ENCODE data around the gene PARK7.

PARK7 gene

DNA sequence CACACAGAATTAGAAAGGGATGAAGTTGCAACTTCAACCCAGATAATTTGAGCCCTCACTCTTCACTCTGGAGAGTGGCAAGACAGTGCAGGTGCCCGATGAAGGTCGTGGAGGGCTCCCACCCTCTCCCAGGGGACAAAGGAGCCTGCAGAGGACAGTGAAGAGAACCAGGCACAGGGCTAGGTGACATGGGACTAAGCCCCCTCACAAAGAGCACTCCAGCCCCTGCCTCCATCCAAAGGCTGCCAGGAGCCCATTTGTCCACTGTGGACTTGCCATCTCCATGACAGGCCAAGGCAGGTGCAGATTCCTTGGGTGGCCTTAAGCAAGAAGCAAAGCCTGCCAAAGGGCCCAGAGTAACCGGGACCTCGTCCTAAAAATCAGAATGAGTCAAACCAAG lies 49.5 kb downstream of the PARK7 start:
- DNase-seq: no peak

DNA sequence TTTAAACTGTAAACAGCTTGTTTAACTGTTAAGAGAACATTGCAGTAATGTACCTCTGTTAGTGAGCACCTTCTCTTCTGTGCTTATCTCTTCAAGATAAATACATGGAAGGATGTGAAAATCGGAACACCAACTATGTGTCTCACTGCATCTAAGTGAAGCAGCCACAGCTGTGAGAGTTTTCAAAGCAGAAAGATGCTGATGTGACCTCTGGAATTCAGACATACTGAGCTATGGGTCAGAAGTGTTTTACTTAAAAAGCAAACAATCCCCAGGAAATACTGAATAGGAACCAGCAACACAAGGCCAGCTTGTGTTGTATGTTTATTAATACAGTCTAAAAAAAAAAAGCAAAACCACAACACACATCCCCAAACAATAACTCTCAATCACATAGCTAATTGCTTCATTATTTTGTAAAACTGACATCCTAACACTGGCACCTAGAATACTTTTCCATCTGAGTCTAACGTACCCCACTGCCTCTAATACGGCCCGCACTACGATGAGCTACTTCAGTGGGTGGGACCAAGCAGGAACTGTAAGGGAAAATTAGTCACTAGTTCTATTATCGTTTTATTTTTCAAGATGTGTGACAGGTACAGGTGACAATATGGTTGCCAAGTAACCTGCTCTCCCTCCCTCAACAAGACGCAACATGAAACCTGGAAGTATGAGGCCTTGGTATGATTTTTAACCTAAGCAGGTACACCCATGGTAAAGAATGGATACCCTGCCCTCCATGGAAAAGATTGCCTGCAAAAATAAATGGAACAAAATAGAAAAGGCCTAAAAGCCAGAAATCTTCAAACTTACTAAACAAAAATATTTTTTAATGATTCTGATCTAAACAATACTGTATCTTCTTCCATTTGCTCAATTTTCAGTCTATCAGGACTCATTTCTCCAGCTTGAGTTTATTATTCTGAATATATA lies 50.7 kb downstream of the PARK7 start:
- DNase-seq: no peak

DNA sequence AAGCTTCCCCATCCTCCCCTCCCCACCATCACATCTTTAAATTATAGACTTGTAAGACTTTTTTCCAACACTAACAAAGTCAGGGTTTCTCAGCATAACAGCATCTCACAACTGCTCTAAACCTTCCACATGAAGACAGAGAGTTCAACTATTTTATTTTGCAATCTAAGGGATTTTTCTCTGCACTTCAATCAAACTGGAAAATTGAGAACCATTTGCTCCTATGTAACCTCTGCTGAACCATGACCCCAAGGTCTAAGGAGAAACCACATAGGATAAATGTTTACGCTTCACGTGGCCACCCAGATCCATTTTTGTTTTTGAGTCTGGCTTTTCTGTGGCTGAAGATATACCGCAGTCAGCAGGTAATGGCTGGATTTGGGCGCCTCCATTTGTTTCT lies 51.4 kb downstream of the PARK7 start:
- DNase-seq: no peak

DNA sequence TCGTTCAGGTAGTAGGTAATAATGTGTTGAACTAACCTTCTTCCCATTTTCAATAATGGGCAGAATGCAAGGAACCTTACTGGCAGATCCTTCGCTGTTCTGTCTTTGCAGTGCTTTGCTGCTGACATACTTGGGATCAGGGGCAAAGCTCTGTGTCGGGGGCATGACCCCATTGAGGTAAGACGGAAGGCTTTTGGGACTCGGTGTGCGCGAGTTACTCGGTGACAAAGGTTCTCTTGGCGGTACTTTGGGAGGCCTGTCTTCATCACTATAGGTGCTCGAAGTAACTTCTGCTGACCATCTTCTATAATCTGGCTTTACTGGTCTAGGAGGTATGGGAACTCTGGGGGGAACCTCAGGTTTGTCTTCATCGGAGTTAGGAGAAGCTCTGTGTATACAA lies 51.9 kb downstream of the PARK7 start:
- no peak for DNase-seq

DNA sequence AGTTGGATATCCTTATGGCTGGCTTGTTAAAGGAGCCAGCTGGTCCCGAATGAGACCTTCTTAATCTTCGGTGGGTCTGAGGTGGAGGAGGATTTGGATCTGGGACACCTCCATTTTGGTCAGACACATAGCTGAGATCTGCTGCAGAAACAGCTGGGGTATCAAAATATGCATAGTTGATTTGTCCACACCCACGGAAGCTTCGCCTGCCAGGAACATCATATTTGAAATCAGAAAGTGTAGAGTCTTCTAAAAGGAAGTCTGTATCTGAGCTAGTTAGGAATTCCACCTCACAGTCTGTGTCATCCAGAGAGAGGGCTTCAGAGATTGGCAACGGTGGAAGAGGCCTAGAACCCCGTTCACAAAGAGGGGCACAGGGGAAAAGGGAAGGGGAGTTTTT lies 52.3 kb downstream of the PARK7 start:
- DNase-seq: no peak

DNA sequence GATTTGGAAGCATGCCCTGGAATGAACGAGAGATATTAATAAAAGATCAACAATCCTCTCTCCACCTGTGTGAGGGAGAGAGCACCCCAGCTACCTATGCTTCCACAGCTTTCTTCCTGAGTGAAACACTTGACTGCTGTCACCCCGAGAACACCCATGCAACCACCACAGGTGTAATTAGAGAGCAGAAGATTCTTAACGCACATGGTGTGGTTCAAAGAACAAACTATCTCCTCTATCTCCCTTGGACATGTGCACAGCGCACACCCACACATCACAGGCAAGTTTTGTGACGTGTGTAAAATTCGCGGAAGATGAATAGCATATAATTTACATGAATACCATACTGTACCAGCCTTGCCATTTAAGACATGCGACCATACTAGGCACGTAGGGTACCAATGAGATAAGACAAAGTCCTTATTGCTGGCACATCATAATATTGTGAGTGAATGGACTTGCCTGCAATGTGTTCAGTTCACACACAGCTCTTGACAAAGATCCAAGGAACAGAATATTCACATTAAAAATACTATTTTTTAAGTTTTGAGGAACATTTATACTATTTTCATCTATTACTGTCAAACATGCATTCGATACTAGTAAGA lies 53.0 kb downstream of the PARK7 start:
- DNase-seq: no peak

DNA sequence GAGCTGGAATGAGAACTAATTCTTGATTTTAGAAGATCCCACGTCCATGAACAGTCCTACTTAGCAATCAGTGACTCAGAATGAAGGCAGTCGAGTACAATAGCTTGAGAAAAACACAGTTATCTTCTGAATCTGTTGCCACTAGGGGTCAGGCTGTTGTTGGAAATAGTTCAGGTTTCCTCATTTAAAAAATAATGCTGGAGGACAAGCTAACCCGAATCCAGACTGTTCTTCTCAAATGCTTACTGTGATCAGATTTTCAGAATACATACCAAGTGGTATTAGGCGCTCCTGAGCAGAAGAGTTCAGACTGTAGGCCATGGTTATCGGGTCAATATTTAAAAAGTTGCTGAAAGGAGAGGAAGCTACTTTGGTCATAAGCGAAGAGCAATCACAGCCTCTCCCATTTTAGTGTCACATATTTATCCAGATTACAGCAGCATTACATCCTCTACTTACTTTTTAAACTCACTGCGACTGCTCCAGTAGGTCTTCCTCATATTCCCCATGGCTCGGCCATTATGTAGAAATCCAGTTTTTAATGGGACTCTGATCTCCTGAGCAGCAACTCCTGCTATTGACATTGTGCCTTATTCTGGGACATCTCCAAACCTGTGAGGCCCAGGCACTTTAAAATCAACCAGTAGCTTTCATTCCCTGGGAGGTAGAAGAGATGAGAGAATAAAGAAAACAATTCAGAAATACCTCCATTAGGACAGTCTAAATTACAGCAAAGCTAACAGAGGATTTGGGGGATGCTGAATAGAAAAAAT lies 53.7 kb downstream of the PARK7 start:
- no peak for DNase-seq

DNA sequence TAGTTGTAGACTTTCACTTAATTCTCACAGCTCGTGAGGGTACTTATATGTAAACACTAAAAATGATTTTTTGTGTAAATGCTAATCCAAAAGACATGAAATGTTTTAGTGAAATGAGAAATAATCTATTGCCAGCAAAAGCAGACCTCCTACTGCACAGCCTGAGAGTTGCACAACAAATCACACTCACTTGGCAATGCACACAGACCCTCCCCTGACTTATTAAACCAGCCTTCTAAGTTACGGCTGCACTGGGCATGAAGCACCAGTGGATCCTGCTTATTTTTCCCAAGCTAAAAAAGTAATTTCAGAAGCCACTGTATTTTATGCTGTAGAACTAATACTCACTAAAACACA lies 54.3 kb downstream of the PARK7 start:
- DNase-seq: no peak

DNA sequence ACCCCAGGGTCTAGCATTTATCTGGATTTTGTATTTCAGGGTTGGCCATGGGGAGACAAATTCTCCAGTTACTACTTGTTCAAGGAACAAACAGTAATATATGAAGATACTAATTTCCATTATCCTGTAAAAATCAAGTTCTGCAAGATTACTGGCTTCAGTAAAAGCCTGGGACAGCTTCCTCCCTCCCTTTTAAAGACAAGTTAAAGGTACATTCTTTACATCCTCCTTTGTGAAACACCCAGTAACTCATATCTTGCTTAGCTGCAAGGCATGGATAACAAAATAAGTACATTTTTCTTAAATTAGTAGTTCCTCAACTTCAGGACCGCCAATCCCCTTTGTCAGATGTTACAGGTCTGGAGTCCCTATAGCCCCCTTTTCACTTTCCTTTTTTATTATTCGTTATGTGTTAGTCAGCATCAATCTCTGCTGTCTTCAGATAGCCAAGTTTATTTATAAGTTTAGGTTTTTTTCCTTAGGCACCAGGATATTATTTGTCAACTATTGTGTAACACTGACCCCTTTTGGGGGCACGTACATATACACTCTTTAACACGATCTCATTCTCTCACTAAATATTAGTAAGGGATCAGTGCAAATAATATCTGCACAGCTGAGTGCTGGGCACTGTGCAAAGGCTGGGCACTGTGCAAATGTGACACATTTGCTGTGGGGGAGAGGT lies 54.8 kb downstream of the PARK7 start:
- DNase-seq: no peak

DNA sequence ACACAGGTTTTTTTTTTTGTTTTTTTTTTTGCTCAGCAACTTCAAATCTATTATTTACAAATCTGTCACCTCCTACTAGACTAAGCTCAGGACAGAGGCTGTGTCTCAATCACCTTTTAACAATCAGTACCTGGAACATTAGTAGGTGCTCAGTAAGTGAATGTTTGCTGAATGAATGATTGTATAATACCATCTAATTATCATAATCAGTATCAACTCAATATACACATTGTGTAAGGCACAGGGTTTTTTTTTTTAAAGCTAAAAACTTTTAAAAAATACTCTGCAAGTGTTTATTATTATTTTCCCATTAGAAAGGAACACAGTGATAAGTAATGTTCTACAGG lies 55.4 kb downstream of the PARK7 start:
- no peak for DNase-seq

DNA sequence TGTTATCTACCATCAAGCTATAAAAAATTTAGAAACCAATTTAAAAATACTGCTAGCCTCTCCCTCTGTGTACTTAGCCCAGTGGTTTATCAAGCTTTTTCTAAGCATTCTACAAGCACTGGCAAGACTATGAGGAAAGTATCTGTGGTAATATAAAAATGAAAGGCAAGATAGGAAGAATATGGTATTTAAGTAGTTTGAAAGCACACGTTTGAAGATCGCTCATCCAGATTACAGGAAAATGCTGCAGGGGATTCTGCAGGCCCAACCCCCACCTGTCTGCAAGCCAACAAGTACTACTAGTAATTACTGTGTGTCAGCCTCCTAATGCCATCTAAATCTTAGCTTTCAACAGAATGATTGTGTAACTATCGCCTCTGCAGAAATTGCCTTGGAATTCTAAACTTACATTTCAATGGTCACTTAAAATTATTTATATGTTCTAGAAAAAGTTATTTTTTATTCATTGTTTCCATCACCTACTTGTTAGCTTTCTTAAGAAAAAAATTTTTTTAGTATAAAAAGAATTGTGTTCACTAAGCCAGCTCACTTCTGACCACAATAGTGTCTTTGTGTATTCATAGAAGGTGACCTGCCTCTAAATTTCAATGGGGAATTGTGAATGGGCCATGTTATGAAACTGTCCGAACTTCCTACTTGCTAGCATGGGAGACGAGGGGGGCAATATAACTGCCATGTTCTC lies 56.1 kb downstream of the PARK7 start:
- no peak for DNase-seq

DNA sequence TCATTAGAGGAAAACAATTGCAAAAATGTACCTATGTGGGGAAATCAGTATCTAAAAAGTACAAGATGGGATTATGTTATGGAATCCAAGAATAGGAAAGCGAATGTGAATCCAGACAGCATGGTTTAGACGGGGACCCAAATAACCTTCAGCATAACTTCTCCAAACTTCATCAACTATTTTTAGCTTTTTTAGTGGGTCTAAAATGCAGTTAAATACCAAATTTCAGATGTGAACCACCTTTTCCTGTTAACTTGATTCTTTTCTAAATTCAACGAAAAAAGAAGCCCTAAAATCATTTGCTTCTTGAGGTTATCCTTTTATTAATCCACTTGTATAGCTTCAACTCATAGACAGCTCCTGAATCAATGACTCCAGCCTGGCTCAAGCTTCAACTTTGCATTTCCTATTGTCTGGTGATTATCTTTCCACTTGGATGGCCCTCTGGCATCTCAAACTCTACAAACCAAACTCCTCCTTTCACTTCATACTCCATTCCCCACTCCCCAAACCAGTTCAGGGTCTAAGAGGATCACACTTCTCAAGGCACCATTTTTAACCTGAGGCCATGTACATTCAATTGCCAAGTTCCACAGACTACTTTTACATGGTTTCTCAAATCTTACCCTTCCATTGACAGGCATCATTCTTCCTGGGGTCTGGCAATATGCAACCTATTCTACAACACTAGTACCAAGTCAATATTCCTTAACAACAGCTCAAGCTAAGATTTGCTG lies 57.1 kb downstream of the PARK7 start:
- DNase-seq: no peak

DNA sequence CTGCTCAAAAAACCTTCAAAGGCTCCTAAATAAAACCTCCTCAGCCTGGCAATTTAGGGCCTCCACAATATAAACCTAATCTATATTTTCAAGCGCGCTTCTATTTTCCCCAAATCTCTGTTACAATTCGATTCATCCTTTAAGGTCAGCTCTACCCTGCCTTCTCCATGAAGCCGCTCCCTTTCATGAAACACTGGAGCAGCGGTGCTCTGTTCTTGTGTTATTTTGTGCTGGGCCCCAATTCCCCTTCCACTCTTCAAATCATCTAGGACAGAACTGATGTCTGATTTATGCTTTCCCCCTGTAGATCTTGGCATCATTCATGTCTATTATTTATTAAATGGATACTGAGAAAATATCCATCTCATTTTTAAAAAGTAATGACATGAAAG lies 57.7 kb downstream of the PARK7 start:
- DNase-seq: no peak

DNA sequence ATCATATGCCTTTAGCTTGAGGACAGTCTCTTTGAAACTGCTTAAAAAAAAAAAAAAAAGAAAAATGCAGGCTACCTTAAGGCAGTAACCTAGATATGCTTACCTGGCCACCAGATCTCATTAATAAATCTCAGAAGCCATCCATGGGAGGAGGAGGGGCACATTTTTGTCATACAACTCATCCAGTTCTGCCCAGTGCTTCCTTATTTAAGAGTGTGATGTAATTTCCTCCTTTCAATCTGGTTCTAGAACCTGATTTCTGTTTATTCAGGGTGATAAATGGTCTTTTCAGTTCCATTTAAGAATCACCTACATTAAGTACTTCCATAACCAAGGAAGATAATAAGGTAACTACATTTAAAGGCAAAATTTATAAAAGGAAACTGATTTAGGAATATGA lies 58.5 kb downstream of the PARK7 start:
- no peak for DNase-seq

DNA sequence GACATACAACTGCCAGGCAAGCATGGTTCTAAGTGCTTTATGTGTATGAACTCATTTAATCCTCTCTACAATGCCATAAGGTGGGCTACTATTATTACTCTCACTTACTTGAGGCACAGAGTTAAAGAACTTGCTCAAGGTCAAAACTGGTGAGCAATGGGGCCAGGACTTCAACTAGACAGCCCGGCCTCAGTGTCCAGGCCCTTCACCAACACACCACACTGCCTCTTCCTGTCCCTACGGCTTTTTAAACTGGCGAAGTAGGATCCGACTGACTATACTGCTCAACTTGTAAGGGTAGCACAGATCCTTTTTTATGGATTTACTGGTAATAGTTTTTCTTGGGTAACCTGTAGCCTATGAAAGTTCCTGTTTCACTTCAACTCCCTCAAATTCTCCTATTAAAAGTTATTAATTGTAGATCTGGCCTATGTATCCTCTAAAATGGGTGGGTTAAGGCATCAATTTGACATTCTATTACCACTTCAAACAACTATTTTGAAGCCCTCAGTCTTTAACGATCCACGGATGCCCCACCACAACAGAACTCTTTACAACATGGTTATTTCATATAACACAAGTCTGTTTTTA lies 60.3 kb downstream of the PARK7 start:
- no peak for DNase-seq

DNA sequence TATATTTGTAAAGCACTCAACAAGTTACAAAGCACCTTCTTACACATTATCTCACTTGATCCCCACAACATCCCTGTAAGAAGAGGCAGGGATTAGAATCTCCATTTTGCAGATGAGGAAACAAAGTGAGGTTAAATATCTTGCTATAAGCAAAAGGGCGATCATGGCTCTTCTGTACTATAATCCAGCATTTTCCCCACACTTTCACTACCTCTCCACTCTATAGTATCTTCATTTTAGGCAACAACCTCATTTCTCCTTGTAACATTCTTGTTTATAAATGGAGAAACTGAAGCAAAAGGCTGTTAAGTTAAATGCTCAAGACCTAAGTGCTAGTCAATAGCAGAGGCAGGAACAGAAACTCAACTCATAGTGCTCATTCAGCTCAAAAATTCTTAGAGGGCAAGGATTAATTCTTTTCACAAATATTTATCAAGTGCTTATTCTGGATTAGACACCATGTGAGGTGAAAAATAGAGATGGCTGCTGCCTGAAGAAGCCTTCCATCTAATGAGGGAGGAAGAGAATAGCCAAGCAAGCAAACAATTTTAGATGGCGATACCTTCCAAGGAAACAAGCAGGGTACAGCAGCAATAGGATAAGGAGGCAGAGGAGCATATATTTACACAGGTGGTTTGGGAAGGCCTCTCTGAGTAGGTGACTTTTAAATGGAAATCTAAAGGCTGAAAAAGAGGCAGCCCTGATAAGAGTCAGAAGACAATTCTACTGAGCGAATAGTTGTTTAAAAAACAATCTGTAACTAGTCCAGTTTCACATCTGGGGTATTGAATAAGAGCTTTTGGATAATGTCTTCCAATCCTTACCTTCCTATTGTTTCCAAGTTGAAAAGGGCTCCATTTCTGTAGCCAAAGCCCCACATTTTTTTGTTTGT lies 61.1 kb downstream of the PARK7 start:
- DNase-seq: no peak

DNA sequence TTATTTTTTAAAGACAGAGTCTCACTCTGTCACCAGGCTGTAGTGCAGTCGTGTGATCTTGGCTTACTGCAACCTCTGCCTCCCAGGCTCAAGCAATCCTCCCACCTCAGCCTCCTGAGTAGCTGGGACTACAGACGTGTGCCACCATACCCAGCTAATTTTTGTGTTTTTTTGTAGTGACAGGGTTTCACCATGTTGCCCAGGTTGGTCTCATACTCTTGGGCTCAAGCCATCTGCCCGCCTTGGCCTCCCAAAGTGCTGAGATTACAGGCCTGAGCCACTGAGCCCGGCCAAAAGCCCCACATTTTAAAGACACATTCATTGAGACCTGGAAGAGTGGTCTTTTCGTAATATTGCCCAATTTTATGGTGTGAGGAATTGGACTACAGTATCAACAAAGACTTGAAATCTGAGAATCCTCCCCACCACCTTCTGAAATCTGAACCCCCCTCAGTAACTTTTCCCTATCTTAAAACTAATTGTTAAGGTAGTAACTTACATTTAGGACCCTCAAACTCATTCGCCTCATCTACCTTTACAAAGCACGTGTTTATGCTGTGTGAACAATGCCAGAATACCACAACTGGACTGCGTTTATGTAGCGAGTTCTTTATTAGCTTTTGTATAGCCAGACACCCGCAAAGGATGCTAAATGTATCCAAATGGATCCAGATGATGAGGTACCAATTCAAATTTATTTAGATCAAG lies 61.9 kb downstream of the PARK7 start:
- no peak for DNase-seq

DNA sequence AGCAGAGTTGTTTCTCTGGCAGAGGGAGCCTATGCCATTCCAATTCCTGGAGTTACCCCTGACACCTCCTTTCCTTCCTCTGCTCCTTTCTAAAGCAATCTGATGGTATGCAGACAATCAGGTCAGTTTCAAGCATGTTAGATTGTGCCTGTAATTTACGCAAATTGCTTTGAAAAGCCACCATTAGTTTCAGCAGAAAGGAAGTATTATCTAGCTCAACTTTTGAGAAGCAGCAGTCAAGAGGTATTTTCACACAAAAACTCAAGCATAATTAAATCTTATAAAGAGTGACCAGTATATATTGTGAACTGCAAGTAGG lies 62.4 kb downstream of the PARK7 start:
- no peak for DNase-seq

DNA sequence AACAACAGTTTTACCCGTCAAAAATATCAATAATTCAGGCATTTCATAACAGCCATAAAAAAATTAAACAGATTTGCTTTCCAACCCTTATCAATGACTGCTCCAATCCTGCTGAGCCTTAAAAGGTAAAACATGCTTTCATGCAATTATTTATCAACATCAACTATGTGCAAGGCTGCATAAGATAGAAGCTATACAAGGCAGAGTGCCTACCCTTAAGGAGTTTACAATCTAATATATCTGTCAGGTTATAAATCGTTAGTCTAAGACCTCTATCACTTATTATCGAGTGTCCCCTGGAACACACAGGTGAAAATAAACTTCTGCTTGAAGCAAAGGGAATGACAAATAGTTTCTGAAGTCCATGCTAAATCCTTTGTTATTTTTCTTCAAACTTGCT lies 62.8 kb downstream of the PARK7 start:
- no peak for DNase-seq

DNA sequence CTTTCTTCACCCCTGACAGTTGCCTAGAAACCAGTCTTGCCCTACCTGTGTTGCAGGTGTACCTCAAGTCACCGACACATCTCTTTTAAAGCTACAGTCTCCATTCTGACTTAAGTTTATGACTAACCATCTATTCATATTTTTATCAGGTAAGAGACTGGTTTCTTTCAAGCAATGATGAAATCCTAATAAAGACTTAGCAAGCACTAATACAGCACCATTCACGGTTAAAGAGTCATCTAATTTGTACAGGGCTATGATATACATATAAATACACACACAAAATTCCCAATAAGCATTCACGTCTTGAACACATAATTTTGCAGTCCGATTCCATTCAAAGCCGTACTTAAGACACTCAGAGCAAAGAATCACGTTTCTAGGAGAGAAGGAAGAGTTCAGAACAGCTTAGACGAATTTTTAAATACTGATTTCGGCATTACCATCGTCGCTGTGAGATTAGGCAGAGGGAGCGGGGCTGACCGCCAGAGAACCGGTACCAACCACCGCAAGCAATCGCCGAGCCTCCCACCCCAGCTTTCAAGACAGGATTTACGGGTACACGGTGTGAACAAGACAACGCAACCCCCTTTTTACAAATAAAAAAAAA lies 63.7 kb downstream of the PARK7 start:
- DNase-seq: no peak

Data from SIG-M5 (cell line).